Panc1 (cell line): ENCODE data around the gene KLHL28.

Experiments
- SIN3A ChIP-seq: IDR thresholded peaks from 2 replicates; pipeline ENCODE4 v1.6.1; 2012; ENCODE audit warnings: low read depth, mild to moderate bottlenecking, low read length, moderate library complexity, borderline replicate concordance; ENCODE audit not compliant: insufficient read depth
- TCF7L2 ChIP-seq: IDR thresholded peaks from 2 replicates; pipeline ENCODE4 v1.6.1; 2011; ENCODE audit warnings: mild to moderate bottlenecking, low read depth, low read length, inconsistent platforms

DNA sequence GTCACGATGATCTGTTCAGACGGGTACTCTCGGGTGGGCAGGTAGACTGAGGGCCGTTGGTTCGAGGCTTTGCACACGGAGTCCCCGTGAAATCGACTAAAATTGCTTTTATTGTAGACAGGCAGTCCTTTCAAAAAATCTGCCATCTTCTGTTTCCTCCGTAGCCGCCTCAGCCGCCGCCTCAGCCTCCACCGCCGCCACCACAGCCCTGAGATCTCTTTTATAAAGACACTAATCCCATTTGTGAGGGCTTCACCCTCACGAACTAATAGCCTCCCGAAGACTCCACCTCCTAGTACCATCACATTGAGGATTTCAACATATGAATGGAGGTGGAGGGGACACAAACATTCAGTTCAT is 74.2 kb downstream of the KLHL28 start:
- no peak for TF ChIP-seq TCF7L2
- no peak for TF ChIP-seq SIN3A
